Smooth muscle cell (in vitro differentiated cells): ENCODE results near the gene SEMA4B. TPM values are rescaled to one million over a fixed set of nuclear protein-coding genes. Genes with fewer than 3 reads are reported as not detected.
"Not testable (repeated sequence)": the region's sequence is repeated elsewhere in the genome, so short reads cannot be mapped to it uniquely, and the experiment has no call there.

Experiments used
- DNase-seq: peaks from one replicate; lab custom pipeline; 2025; ENCODE audit not compliant: unreplicated experiment; lab: John Stamatoyannopoulos, UW
- H2AFZ ChIP-seq: fragments of 200-600 bp; sonication (generic); 2 replicates; pipeline ENCODE4 v1.6.0; 2016; ENCODE audit warnings: antibody characterized with exemption, low read depth, mild to moderate bottlenecking
- H3F3A ChIP-seq: fragments of 200-600 bp; sonication (generic); 2 replicates; pipeline ENCODE4 v1.6.0; 2017; ENCODE audit warnings: antibody characterized with exemption, low read depth
- H3K27ac ChIP-seq: fragments of 200-600 bp; sonication (generic); 2 replicates; pipeline ENCODE4 v1.5.1; 2016; ENCODE audit warnings: low read depth, mild to moderate bottlenecking
- H3K27me3 ChIP-seq: fragments of 200-600 bp; sonication (generic); 2 replicates; pipeline ENCODE4 v1.6.1; 2016; ENCODE audit warnings: low read depth, mild to moderate bottlenecking
- H3K36me3 ChIP-seq: fragments of 200-600 bp; sonication (generic); 2 replicates; pipeline ENCODE4 v1.5.1; 2016; ENCODE audit warnings: low read depth
- H3K4me1 ChIP-seq: fragments of 200-600 bp; sonication (generic); 2 replicates; pipeline ENCODE4 v1.5.1; 2016; ENCODE audit warnings: low read depth
- H3K4me2 ChIP-seq: fragments of 200-600 bp; sonication (generic); 2 replicates; pipeline ENCODE4 v1.6.0; 2016; ENCODE audit warnings: mild to moderate bottlenecking
- H3K4me3 ChIP-seq: fragments of 200-600 bp; sonication (generic); 2 replicates; pipeline ENCODE4 v1.5.1; 2016; ENCODE audit warnings: mild to moderate bottlenecking
- H3K79me2 ChIP-seq: fragments of 200-600 bp; sonication (generic); 2 replicates; pipeline ENCODE4 v1.6.0; 2016; ENCODE audit warnings: low read depth, mild to moderate bottlenecking
- H3K9ac ChIP-seq: fragments of 200-600 bp; sonication (generic); 2 replicates; pipeline ENCODE4 v1.6.0; 2016; ENCODE audit warnings: low read depth
- H3K9me3 ChIP-seq: fragments of 200-600 bp; sonication (generic); replicated peaks from 2 replicates; pipeline ENCODE4 v1.5.1; 2016; ENCODE audit warnings: low read depth
- H4K20me1 ChIP-seq: fragments of 200-600 bp; sonication (generic); 2 replicates; pipeline ENCODE4 v1.6.0; 2016; ENCODE audit warnings: low read depth
- WGBS: methylation state at CpG from one replicate; pipeline ENCODE4 v1.1.7; 2016; ENCODE audit warnings: low lambda C conversion rate; 5-methylcytosine and 5-hydroxymethylcytosine counted together
- polyA plus RNA-seq: library from polyadenylated mRNA; unstranded; fragments of >200 nt; fragmentation: Nextera tagmentation; extraction: Ambion mirVana; gene quantifications from 2 replicates; pipeline ENCODE4 v1.2.1, GENCODE V29; 2016
- small RNA-seq: library from RNA; depleted of rRNA; stranded (forward); fragments of <200 nt; gene quantifications from one replicate; pipeline ENCODE3, GENCODE V24; 2014
- total RNA-seq: library from RNA; depleted of rRNA; stranded (reverse); fragments of >200 nt; gene quantifications from 2 replicates; pipeline ENCODE4 v1.2.3, GENCODE V29; 2014
- TF ChIP-seq, protein P1 (sequence below): fragments of 200-600 bp; sonication (generic); IDR thresholded peaks from 2 replicates; pipeline ENCODE4 v1.5.1; 2017; ENCODE audit warnings: borderline replicate concordance, mild to moderate bottlenecking, antibody characterized with exemption; ENCODE audit not compliant: insufficient read depth, poor library complexity, severe bottlenecking

The SEMA4B gene
- total and polyA plus RNA-seq, 2 experiments from 2014 or later = 29.6 to 51.4 TPM

DNA sequence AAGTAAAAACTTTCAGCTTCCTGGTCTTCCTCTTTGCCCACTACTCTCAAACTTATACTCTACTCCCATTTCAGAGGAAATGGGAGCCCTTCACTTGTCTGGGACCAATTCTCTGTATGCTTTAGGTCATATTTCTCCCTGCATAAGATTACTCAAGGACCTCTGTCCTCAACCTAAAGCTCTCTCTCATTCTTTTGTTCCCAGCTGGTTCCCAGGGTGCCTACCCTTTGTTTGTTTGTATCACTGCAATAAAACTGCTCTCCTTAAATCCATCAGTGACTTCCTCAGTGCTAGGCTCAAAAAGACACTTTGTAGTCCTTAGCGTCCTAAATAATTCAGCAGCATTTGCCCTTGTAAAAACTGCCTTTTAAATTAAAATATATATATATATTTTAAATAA, 67.3 kb downstream of the SEMA4B start:
- H3K4me3 ChIP-seq = no peak overlapping the region
- H3K9ac ChIP-seq = no peak overlapping the region
- H3K4me2 ChIP-seq = no peak overlapping the region
- no peak overlapping the region for H3K27ac ChIP-seq
- TF ChIP-seq, protein P1, sequence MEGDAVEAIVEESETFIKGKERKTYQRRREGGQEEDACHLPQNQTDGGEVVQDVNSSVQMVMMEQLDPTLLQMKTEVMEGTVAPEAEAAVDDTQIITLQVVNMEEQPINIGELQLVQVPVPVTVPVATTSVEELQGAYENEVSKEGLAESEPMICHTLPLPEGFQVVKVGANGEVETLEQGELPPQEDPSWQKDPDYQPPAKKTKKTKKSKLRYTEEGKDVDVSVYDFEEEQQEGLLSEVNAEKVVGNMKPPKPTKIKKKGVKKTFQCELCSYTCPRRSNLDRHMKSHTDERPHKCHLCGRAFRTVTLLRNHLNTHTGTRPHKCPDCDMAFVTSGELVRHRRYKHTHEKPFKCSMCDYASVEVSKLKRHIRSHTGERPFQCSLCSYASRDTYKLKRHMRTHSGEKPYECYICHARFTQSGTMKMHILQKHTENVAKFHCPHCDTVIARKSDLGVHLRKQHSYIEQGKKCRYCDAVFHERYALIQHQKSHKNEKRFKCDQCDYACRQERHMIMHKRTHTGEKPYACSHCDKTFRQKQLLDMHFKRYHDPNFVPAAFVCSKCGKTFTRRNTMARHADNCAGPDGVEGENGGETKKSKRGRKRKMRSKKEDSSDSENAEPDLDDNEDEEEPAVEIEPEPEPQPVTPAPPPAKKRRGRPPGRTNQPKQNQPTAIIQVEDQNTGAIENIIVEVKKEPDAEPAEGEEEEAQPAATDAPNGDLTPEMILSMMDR = no peak
- H3K79me2 ChIP-seq = peaks cover 22% of the 10 kb centered on the region
- no peak for DNase-seq
- H3K27me3 ChIP-seq = no peaks in the 10 kb centered on the region
- 74% methylated on average over 1 of the region's 1 CpG for WGBS
- no peaks in the 10 kb centered on the region for H3F3A ChIP-seq
- peaks cover 27% of the 10 kb centered on the region for H4K20me1 ChIP-seq
- no peaks in the 10 kb centered on the region for H3K9me3 ChIP-seq
- peaks cover 7% of the 10 kb centered on the region for H3K4me1 ChIP-seq
- no peak overlapping the region for H2AFZ ChIP-seq
- no peaks in the 10 kb centered on the region for H3K36me3 ChIP-seq

GRCh38 chr15:90270502-90271150, 69.5 kb downstream of the SEMA4B start:
- Histone ChIP-seq H3K9me3 (no peaks in the 10 kb centered on the region), H3K4me1 (peaks cover 7% of the 10 kb centered on the region), H3K4me2 (no peak overlapping the region), H3K27ac (no peak overlapping the region), H3K79me2 (peaks cover 22% of the 10 kb centered on the region), H3K27me3 (no peaks in the 10 kb centered on the region), H3K36me3 (no peaks in the 10 kb centered on the region), H3F3A (no peaks in the 10 kb centered on the region), H3K9ac (no peak overlapping the region), H3K4me3 (no peak overlapping the region), H2AFZ (no peak overlapping the region), H4K20me1 (peaks cover 27% of the 10 kb centered on the region)
- 95% methylated on average over 10 of the region's 10 CpGs for WGBS
- no peak for DNase-seq
- TF ChIP-seq, protein P1 = no peak

GRCh38 chr15:90271459-90272166, 70.5 kb downstream of the SEMA4B start:
- Histone ChIP-seq H4K20me1 (peaks cover 27% of the 10 kb centered on the region), H3K4me2 (no peak overlapping the region), H3F3A (no peaks in the 10 kb centered on the region), H3K36me3 (no peaks in the 10 kb centered on the region), H3K27me3 (no peaks in the 10 kb centered on the region), H3K79me2 (peaks cover 14% of the 10 kb centered on the region), H3K9me3 (no peaks in the 10 kb centered on the region), H3K27ac (no peak overlapping the region), H2AFZ (no peak overlapping the region), H3K4me1 (peaks cover 7% of the 10 kb centered on the region), H3K9ac (no peak overlapping the region), H3K4me3 (no peak overlapping the region)
- TF ChIP-seq, protein P1 = no peak
- no peak for DNase-seq
- WGBS = 95% methylated on average over 7 of the region's 7 CpGs

DNA sequence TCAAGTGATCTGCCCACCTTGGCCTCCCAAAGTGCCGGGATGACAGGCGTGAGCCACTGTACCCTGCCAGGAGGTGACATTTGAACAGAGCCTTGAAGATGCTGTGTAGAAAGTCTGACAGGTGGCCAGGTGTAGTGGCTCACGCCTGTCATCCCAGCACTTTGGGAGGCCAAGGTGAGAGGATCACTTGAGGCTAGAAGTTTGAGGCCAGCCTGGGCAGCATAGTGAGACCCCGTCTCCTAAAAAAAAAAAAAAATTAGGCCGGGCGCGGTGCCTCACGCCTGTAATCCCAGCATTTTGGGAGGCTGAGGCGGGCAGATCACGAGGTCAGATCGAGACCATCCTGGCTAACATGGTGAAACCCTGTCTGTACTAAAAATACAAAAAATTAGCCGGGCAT, 77.3 kb downstream of the SEMA4B start:
- H3K36me3 ChIP-seq, H3K4me2 ChIP-seq, H3F3A ChIP-seq, H2AFZ ChIP-seq, H3K27ac ChIP-seq, H3K79me2 ChIP-seq, H3K27me3 ChIP-seq, H3K9ac ChIP-seq, H3K9me3 ChIP-seq, H4K20me1 ChIP-seq, H3K4me3 ChIP-seq, DNase-seq, H3K4me1 ChIP-seq: not testable (repeated sequence)
- 97% methylated on average over 12 of the region's 12 CpGs for WGBS

Small RNA genes lying within 50 kb of the gene (small RNA-seq; reads per million reads assigned to genes)
- gene RN7SL346P = not detected

Other genes with a start within 250 kb of the SEMA4B start
- gene ZNF710, start 200.0 kb upstream of the SEMA4B start, total RNA-seq = 8.6 and 20.8 TPM in 2 replicates
- gene ZNF710, start 200.0 kb upstream of the SEMA4B start, polyA plus RNA-seq = 10.4 and 14.8 TPM in 2 replicates
- 67.9 and 82.9 TPM in 2 replicates for gene IDH2, start 98.9 kb upstream of the SEMA4B start, total RNA-seq
- 265 and 278 TPM in 2 replicates for gene IDH2, start 98.9 kb upstream of the SEMA4B start, polyA plus RNA-seq
- gene CIB1, start 32.6 kb downstream of the SEMA4B start, total RNA-seq = 33.9 and 37.3 TPM in 2 replicates
- gene CIB1, start 32.6 kb downstream of the SEMA4B start, polyA plus RNA-seq = 110 and 132 TPM in 2 replicates
- 0.09 and 0.40 TPM in 2 replicates for gene GDPGP1, start 32.9 kb downstream of the SEMA4B start, total RNA-seq
- gene GDPGP1, start 32.9 kb downstream of the SEMA4B start, polyA plus RNA-seq = 0.21 and 1.2 TPM in 2 replicates
- gene TTLL13, start 48.2 kb downstream of the SEMA4B start, total RNA-seq = 0.36 TPM in 1 of 2 replicates, not detected in the other
- gene TTLL13, start 48.2 kb downstream of the SEMA4B start, polyA plus RNA-seq = 0.15 and 0.19 TPM in 2 replicates
- 51.1 and 54.8 TPM in 2 replicates for gene NGRN, start 64.3 kb downstream of the SEMA4B start, total RNA-seq
- gene NGRN, start 64.3 kb downstream of the SEMA4B start, polyA plus RNA-seq = 70.3 and 71.5 TPM in 2 replicates
- gene ZNF774, start 151.0 kb downstream of the SEMA4B start, total RNA-seq = 0.90 and 2.3 TPM in 2 replicates
- gene ZNF774, start 151.0 kb downstream of the SEMA4B start, polyA plus RNA-seq = 0.08 and 1.3 TPM in 2 replicates
- gene IQGAP1, start 186.9 kb downstream of the SEMA4B start, total RNA-seq = 184 and 185 TPM in 2 replicates
- gene IQGAP1, start 186.9 kb downstream of the SEMA4B start, polyA plus RNA-seq = 59.3 and 80.8 TPM in 2 replicates